Measurements from ENCODE around the gene LLGL2.
"Not testable (repeated sequence)": the region's sequence is repeated elsewhere in the genome, so short reads cannot be mapped to it uniquely, and the experiment has no call there.

LLGL2 gene

DNA sequence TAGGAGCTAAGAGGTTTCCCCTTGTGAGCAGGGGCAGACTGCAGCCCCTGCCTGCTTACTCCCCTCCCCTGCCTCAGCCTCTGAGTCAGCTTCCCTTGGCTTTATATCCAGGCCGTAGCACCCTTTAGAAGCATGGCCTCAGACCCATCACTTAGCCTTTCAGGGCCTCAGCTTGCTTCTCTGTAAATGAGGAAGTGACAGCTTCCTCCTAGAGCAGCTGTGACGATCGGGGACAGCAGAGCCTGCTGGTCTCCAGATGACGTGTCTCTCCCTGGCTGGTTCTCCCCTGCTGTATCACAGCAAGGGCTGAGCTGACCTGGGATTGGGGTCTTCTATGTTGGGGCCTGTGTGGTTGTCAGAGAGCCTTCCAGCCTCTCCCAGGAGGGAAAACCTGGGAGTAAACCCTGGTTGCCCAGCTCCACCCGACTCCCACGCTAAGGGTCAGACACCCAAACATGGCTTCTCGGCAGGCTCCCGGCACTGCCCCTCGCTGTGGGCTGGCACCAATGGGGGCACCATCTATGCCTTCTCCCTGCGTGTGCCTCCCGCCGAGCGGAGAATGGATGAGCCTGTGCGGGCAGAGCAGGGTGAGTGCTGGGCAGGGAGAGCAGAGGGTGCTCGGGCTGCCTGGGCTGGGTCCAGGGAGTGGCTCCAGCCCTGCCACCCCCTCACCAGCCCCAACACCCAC, 45.8 kb downstream of the LLGL2 start:
- DNase-seq, result no peak

DNA sequence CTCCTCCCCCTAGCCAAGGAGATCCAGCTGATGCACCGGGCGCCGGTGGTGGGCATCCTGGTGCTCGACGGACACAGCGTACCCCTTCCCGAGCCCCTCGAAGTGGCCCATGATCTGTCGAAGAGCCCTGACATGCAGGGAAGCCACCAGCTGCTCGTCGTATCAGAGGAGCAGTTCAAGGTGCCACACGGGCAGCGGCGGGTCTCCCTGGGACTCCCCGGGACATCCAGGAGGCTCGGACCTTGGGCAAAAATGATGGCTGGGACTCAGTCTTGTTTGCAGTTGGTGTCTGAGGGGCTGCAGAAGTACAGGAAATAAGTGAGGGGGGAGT, 46.4 kb downstream of the LLGL2 start:
- no peak for DNase-seq

DNA sequence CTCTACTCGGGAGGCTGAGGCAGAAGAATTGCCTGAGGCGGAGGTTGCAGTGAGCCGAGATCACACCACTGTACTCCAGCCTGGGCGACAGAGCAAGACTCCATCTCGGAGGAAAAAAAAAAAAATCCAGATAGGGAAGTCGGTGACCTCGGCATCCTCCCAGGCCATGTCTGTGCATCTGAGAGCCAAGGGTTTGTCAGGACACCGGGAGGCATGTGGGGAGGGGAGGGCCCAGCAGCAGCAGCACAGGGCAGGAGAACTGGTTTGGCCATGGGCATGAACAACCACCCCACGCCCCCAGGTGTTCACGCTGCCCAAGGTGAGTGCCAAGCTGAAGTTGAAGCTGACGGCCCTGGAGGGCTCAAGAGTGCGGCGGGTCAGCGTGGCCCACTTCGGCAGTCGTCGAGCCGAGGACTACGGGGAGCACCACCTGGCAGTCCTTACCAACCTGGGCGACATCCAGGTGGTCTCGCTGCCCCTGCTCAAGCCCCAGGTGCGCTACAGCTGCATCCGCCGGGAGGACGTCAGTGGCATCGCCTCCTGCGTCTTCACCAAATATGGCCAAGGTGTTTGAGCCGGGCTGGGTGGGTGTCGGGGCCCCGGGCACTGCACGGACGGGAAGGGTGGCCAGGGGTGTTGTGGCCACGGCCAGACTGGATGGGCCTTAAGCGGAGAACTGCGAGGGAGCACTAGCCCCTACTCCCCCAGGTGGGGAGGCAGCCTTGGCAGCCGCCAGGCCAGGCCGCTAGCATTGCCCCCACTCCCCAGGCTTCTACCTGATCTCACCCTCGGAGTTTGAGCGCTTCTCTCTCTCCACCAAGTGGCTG, 47.4 kb downstream of the LLGL2 start:
- no peak for DNase-seq

DNA sequence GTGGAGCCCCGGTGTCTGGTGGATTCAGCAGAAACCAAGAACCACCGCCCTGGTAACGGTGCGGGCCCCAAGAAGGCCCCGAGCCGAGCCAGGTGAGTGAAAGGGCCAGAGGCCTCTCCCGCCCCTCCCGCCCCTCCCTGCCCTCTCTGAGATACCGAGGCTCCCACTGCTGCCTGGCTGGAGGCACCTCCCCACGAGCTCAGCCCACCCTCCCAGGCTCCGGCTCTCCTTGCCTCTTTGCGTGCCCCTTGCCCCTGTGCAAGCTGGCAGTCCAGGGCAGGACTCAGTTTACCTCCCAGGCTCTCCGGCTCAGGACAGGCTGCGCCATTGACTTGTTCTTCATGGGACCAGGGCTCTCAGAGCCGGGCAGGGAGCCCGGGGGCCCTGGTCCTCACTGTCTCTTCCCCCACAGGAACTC, 48.1 kb downstream of the LLGL2 start:
- DNase-seq, result no peak

DNA sequence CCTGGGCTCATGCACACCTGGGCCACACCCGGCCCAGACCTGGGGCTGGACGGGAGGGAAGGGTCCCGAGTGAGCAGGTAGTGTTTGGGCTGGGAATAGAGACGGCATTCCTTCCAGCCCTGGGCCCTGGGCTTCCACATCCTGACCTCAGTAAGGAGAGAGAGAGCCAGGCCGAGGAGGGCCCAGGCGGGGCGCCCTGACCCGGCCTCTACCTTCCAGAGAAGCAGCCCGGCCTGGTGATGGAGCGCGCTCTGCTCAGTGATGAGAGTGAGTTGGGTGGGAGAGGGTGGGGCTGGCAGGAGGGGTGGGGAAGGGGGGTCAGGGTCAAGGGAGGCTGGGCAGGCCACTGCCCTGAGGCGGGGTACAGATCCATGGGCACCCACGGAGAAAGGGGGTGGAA, 48.5 kb downstream of the LLGL2 start:
- DNase-seq, result no peak

DNA sequence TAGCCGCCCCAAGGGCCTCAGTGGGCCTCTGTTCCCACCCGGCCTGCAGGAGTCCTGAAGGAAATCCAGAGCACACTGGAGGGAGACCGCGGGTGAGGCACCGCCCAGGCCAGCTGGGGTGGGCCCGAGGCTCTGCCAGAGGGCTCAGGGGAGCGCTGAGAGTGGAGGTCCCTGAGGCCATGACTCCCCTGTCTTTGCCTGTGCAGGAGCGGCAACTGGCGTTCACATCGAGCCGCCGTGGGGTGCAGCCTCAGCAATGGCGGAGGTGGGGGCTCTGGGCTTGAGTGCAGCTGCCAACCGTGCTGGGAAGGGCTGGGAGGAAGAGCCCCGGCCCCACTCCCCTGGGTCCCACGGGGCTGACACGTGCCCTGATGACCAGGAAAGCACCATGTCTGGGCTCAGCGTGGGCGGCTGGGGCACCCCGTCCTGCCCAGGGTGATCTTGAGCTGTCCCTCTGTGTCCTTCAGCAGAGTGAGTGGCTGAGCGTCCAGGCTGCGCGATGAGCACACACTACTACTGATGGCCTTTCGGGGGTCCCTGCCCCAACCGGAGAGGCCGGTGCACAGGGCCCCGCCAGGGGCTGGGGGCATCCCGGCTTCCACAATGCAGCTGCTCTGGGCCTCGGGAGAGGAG, 49.0 kb downstream of the LLGL2 start:
- DNase-seq, result no peak

DNA sequence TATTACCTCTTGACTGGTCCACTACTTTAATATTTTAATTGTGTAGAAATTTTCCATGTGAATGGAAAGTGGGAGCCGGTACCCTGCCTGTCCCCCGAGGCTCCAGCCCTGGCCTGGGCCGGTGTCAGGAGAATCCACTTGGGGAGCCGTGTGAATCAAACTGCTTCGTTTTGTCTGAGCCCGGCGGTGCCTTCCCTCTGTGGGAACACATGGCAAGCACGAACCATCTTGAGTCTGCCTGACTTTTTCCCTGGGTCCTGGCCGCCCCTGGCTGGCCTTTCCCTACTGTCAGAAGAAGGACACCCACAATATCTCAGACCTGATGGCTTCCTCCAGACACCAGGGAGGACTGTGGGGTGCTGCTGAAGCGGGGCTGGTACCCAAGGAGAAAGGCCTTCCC, 49.7 kb downstream of the LLGL2 start:
- no peak for DNase-seq

DNA sequence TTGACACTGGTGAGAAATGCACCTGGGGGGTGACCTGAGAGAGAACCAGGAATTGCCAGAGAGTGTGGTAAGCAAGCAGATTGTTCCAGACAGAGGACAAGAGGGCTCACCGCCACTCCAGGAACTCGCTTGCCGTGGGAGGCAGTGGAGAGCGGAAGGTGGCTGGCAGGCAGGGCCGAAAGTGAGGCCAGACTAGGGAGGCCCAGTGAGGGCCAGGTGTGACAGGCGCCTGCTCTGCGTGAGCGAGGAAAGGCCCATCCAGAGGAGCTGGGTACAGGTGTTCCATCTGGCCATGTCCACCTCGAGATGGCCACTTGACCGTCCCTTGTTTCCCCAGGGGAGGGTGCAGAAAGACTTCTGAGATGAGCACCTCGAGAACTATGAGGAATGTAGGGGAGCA, 50.2 kb downstream of the LLGL2 start:
- no peak for DNase-seq

DNA sequence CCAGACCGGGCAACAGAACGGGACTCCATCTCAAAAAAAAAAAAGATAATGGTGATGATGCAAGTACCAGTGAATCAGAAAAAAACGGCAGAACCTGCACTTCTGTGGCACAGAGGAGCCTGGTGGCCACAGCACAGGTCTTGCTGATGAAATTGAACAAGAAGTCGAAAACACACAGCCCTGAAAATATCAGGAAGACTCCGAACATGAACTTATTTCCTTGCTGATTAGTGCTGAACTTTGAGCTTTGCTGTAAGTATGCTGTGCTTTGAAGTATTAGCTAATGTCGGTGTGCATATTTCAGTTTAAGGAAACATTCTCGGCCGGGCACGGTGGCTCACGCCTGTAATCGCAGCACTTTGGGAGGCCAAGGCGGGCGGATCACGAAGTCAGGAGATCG, 51.2 kb downstream of the LLGL2 start:
- no peak for DNase-seq

DNA sequence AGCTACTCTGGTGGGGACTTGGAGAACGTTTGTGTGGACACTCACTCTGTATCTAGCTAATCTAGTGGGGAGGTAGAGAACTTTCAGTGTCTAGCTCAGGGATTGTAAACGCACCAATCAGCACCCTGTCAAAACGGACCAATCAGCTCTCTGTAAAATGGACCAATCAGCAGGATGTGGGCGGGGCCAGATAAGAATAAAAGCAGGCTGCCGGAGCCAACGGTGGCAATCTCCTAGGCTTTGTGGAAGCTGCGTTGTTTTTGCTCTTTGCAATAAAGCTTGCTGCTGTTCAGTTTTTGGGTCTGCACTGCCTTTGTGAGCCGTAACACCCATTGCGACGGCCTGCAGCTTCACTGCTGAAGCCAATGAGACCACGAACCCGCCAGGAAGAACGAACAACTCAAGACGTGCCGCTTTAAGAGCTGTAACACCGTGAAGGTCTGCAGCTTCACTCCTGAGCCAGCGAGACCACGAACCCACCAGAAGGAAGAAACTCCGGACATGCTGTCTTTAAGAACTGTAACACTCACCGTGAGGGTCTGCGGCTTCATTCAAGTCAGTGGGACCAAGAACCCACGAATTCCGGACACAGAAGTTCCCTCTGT, 55.7 kb downstream of the LLGL2 start:
- peak; percentile 44 for DNase-seq

DNA sequence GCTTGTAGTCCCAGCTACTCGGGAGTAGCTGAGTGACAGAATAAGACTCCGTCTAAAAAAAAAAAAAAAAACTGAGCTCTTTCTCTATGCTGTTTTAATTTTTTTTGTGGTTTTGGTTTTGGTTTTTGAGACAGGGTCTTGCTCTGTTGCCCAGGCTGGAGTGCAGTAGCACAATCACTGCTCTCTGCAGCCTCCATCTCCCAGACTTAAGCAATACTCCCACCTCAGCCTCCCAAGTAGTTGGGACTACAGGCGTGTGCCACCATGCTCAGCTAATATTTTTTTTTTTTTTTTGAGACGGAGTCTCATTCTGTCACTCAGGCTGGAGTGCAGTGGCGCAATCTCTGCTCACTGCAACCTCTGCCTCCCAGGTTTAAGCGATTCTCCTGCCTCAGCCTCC, 57.7 kb downstream of the LLGL2 start:
- not testable (repeated sequence) for DNase-seq

DNA sequence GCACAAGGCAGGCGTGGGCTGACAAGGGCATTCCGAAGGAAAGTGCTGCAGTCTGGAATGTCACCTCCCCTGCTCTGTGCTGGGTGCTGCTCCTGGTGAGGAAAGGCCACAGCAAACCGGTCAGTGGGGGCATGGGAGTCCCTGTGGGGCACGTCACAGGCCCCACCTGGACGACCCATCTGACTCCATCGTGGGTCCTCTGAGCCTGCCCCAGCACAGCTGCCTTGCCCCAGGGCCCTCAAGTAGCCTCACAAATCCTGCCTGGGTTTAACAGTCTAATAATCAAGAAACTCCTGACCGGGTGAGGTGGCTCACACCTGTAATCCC, 59.3 kb downstream of the LLGL2 start:
- no peak for DNase-seq

DNA sequence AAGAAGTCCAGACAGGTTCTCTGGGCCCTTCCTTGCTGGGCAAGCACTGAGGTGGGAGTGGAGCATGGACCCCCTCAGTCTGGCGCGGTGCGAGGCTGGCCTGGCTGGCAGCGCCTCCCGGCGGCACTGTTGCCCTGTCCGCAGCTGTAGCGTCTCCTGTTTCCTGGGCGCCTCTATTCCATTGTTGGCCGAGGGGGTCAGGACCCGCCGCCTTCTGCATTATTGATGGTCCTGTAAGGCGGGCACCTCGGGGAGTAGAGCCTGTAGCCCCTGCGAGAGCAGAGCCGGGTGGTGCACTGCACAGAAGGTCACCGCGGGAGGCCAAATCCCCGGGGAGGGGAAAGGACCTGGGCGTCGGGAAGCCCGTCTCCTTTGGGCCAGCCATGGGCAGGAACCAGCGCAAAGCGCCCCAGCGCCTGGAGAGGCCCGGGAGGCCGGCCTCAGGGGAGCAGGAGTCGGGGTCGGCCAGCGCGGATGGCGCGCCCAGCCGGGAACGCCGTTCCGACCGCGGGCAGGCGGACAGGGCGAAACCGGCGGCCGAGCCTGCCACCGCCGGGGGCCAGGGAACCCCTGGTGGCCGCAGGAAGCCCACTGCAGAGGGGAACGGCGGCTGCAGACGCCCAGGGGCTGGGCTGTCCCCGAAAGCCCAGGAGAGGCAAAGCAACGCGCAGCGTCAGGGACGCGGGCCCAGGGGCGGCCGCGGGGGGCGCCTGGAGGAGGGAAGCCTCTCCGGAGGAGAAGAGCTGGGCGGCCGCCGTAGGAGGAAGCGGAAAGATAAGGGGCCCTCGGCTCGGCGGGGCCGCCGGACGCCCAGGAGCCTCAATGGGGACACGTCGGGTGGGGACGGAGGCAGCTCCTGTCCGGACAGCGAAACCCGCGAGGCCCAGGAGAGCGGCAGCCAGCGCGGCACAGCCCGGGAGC, 62.4 kb downstream of the LLGL2 start, which contains the start of gene MYO15B:
Gene MYO15B, plus strand, starts transcription at position 126 of the 921 bp plus-strand sequence. Its CDS starts 258 bp downstream, at position 384.
- peak; percentile 50 for DNase-seq

DNA sequence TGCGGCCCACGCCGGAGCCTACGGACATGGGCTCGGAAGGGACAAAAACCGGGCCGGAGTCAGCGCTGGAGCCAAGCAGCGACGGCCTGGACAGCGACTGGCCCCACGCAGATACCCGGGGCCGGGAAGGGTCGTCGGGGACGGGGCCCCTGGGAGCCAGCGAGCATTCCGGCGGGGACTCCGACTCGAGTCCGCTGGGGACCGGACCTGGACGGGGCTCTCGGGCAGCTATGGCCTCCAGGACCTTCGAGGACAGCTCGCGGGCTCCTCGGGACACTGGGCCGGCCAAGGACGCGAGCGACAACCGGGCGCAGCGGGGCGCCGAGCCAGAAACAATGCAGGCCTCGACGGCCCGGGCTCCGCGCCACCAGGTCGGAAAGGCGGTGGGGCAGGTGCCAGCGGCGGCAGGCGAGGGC, 63.1 kb downstream of the LLGL2 start:
- no peak for DNase-seq

DNA sequence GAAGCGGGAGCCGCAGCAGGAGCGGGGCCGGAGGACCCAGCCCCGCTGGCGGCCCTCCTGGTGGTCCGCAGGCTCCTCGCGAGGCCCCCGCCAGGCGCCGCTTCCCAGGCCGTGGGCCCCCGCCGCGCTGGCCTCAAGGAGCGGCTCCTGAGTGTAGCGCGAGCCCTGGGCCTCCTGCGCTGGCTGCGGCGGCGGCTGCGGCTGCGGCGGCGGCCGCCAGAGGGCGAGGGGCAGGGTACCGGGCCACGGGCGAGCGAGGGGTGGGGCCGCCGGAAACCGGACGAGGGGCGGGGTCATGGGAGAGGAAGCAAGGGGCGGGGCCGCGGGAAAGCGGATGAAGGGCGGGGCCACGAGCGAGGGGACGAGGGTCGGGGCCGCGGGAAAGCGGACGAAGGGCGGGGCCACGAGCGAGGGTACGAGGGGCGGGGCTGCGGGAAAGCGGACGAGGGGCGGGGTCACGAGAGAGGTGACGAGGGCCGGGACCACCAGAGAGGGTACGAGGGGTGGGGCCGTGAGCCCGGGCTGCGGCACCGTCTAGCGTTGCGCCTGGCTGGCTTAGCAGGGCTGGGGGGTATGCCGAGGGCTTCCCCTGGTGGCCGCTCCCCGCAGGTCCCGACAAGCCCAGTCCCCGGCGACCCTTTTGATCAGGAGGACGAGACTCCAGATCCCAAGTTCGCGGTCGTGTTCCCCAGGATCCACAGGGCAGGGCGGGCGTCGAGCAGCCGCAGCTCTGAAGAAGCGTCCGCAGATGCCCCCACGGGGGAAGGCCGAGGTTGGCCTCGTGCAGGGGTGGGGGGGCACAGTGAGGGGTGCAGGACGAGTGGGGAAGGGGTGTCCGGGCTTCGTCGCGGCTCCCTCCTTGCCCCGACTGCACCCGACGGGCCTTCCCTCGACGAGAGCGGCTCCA, 63.8 kb downstream of the LLGL2 start:
- DNase-seq, result peak; percentile 84

DNA sequence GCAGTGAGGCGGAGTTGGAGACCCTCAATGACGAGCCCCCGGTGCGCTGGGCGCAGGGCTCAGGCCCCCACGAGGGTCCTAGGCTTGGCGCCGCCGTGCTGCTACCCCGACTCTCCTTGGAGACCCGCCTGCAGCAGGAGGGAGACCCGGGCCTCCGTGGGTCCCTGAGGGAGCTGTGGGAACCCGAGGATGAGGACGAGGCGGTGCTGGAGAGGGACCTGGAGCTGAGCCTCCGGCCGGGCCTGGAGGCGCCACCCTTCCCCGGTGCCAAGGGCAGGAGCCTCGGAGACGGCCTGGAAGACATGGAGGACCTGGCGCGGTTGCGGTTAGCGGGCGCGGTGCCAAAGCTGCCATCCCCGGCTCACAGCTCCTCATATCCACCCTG, 64.4 kb downstream of the LLGL2 start:
- no peak for DNase-seq

DNA sequence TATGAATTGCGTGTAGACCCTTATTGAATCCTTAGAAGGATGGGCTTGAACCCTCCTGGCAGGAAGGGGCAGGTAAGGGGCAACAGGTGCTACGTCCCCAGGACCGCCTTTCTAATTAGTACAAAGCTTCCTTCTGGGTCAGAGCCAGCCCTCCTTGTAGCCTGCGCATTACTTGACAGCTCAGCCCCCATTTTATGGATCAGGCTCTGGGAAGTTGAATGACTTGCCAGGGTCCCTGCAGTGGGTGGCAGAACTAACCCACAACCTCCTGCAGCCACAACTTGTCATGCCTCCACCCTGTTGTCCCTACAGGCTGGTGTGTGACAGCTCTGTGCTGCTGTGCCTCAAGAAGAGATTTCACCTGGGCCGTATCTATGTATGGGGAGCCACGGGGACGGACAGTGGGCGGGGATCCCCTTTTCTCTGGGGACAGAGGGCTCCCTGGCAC, 64.8 kb downstream of the LLGL2 start:
- DNase-seq, result no peak

DNA sequence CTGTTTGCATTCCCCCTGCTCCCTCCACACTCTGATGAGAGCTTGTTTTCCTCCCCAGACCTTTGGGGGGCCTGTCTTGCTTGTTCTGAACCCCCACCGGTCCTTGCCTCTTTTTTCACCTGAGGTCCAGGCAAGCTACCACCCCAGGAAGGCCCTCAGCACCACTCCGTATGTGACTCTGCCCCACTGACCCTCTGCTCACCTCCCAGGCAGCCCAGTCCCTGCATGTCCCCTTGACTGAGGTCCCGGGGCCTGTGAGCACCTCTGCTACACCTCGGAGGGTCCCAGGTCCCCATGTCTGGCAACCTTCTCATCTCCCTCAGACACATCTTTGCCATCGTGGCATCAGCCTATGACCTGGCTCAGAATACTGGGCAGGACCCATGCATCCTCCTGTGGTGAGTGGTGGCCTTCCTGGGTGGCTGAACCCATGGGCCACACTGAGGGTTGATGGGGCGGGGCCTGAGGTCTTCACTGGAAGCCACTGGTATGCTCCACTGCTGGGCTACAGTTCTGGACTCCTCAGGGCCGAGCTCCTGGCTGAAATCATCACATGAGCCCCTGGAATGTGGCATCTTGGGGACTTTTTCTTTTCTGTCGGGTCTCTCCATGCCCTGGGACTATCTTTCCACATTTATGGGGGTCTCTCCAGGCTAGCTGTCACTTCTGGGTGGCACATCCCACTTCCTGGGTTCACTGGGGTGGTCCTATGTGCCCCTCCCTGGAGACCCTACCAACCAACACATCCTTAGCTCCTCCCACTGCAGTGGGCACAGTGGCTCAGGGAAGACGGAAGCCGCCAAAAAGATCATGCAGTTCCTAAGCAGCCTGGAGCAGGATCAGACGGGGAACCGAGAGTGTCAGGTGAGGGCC, 65.6 kb downstream of the LLGL2 start:
- DNase-seq, result no peak

DNA sequence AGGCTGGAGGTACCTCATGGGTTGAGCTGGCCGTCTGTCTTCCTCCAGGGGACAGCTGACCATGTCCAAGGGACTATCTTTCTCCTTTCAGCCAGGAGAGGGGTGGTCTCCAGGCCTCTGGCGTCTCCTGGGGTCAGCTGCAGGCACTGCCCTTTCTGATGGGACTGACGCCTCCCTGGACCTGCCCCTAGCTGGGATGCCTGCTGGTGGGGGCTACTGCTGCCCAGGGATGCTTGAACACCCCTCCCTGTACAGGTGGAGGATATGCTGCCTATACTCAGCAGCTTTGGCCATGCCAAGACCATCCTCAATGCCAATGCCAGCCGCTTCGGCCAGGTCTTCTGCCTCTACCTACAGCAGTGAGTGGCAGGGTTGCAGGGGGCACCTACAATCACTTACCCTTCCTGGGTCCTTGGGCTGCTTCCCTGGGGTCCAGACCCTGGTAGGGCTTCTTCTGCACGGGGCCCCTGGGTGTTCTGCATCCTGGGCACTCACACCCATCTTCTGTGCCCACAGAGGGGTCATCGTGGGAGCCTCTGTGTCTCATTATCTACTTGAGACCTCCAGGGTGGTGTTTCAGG, 66.3 kb downstream of the LLGL2 start:
- DNase-seq, result no peak

Data from central memory CD4-positive, alpha-beta T cell (primary cell).